Liver (tissue), 9 donors: ENCODE measurements around the gene FRMD4A. TPM values are rescaled to one million over a fixed set of nuclear protein-coding genes. Genes with fewer than 3 reads are reported as not detected.

ENCODE experiments used
- DNase-seq: peaks from one replicate; pipeline ENCODE4 v3.0.0-alpha.2; 2017; ENCODE audit warnings: low spot score
- H3K27ac ChIP-seq, 2 donors: one replicate each; pipeline ENCODE4 v1.7.0; 2013; ENCODE audit warnings: inconsistent platforms in 2 of 2, low read length in 2 of 2, control low read depth in 1 of 2, low read depth in 1 of 2, mild to moderate bottlenecking in 1 of 2
- H3K27me3 ChIP-seq, 4 donors: one replicate each; pipeline versions ENCODE4 v1.6.1 to v1.7.0; 2013; ENCODE audit warnings: low read length in 3 of 4, inconsistent platforms in 1 of 4, mild to moderate bottlenecking in 1 of 4, moderate library complexity in 1 of 4; ENCODE audit not compliant: control insufficient read depth in 4 of 4, insufficient read depth in 4 of 4
- H3K36me3 ChIP-seq, 4 donors: one replicate each; pipeline versions ENCODE4 v1.6.1 to v1.7.0; 2013; ENCODE audit warnings: low read length in 3 of 4, mild to moderate bottlenecking in 3 of 4, low read depth in 1 of 4, moderate library complexity in 1 of 4; ENCODE audit not compliant: control insufficient read depth in 4 of 4, insufficient read depth in 3 of 4
- H3K4me1 ChIP-seq, 4 donors: one replicate each; pipeline versions ENCODE4 v1.6.1 to v1.7.0; 2013; ENCODE audit warnings: low read length in 3 of 4, mild to moderate bottlenecking in 3 of 4, moderate library complexity in 1 of 4; ENCODE audit not compliant: control insufficient read depth in 4 of 4, insufficient read depth in 4 of 4
- H3K4me3 ChIP-seq, 3 donors: one replicate each; pipeline versions ENCODE4 v1.6.1 to v1.7.0; 2013; ENCODE audit warnings: low read length in 3 of 3, control low read depth in 1 of 3, low read depth in 1 of 3, mild to moderate bottlenecking in 1 of 3
- H3K9ac ChIP-seq, 2 donors: one replicate each; pipeline ENCODE4 v1.7.0; 2013; ENCODE audit warnings: low read length in 2 of 2, mild to moderate bottlenecking in 2 of 2, moderate library complexity in 2 of 2, control low read depth in 1 of 2, low read depth in 1 of 2
- H3K9me3 ChIP-seq, 4 donors: one replicate each; pipeline versions ENCODE4 v1.6.1 to v1.7.0; 2013; ENCODE audit warnings: low read length in 3 of 4; ENCODE audit not compliant: control insufficient read depth in 4 of 4
- HNF4A ChIP-seq, 2 donors: conservative IDR thresholded peaks; 2 replicates each; pipeline ENCODE4 v1.6.1; 2016; ENCODE audit warnings: antibody characterized with exemption in 2 of 2, mild to moderate bottlenecking in 2 of 2
- HNF4G ChIP-seq: IDR thresholded peaks from 2 replicates; pipeline ENCODE4 v1.6.1; 2016; ENCODE audit warnings: antibody characterized with exemption
- NR2F2 ChIP-seq: IDR thresholded peaks from 2 replicates; pipeline ENCODE4 v1.6.1; 2016; ENCODE audit warnings: antibody characterized with exemption
- RXRA ChIP-seq, 2 donors: IDR thresholded peaks; 2 replicates each; pipeline ENCODE4 v1.6.1; 2017 to 2018; ENCODE audit warnings: antibody characterized with exemption in 2 of 2, mild to moderate bottlenecking in 1 of 2
- SP1 ChIP-seq: IDR thresholded peaks from 2 replicates; pipeline ENCODE4 v1.6.1; 2018; ENCODE audit warnings: antibody characterized with exemption, mild to moderate bottlenecking
- YY1 ChIP-seq: IDR thresholded peaks from 2 replicates; pipeline ENCODE4 v1.6.1; 2016; ENCODE audit warnings: antibody characterized with exemption, mild to moderate bottlenecking
- WGBS: extraction: QIAGEN DNeasy Blood & Tissue Kit; methylation state at CpG from one replicate; pipeline ENCODE4 v1.1.7; 2013; 5-methylcytosine and 5-hydroxymethylcytosine counted together
- polyA plus RNA-seq, 2 donors: library from polyadenylated mRNA; stranded (reverse) in 1 of 2; unstranded in 1 of 2; fragments of 200-250 nt in 1 of 2; fragments of >200 nt in 1 of 2; fragmentation: Nextera tagmentation in 1 of 2; extraction: Ambion mirVana in 1 of 2; gene quantifications; one replicate each; pipeline versions ENCODE4 v1.2.1 to v1.2.3, GENCODE V29; 2013 to 2015
- total RNA-seq, 2 donors: library from RNA; depleted of rRNA; stranded (reverse); fragments of >200 nt; gene quantifications; one replicate each; pipeline ENCODE4 v1.2.3, GENCODE V29; 2014
- TF ChIP-seq, protein P1 (sequence below): IDR thresholded peaks from 2 replicates; pipeline ENCODE4 v1.6.1; 2016; ENCODE audit warnings: antibody characterized with exemption
- TF ChIP-seq, protein P2 (sequence below): IDR thresholded peaks from 2 replicates; pipeline ENCODE4 v1.6.1; 2016; ENCODE audit warnings: antibody characterized with exemption, mild to moderate bottlenecking
- TF ChIP-seq, protein P3 (sequence below): IDR thresholded peaks from 2 replicates; pipeline ENCODE4 v1.6.1; 2016; ENCODE audit warnings: antibody characterized with exemption
- donor health status: healthy.
- donor health status: healthy.
- donor health status: healthy.
- donor health status: healthy.
- donor health status: healthy.

FRMD4A gene
- total and polyA plus RNA-seq, 4 donors, result 8.2 to 34.3 (median 13.1) TPM

DNA sequence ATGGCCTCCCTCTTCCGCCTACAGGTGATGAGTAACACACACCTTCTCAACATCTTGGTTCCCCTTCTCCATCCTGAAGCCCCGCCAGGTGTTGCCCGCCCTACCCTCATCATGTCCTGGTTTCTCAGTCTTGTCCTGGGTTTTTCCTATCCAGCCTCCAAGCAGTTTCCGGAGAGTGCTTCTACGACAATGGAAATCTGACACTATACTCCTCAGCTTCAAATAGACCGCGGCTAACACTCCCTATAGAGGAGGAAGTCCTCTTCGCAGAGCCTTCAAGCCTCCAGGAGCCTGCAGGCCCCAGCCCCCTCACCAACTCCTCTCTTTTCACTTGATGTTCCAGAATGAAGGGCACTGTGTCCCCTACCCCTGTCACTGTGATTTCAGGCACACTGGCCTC is 596.6 kb downstream of the FRMD4A start:
- no peaks in the 10 kb centered on the region for H3K27me3 ChIP-seq
- H3K4me1 ChIP-seq, result no peaks in the 10 kb centered on the region
- WGBS, result 97% methylated on average over 8 of the region's 8 CpGs
- TF ChIP-seq SP1 (no peak), HNF4A (conservative IDR thresholded peaks at IDR 0.05) (no peak), RXRA (IDR thresholded peaks at IDR 0.05) (no peak)
- TF ChIP-seq, protein P1, sequence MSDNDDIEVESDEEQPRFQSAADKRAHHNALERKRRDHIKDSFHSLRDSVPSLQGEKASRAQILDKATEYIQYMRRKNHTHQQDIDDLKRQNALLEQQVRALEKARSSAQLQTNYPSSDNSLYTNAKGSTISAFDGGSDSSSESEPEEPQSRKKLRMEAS, result no peak
- no peak overlapping the region for H3K27ac ChIP-seq
- no peaks in the 10 kb centered on the region for H3K9me3 ChIP-seq
- no peak overlapping the region for H3K9ac ChIP-seq
- DNase-seq, result no peak
- peaks cover 0 to 7% (median 0%) of the 10 kb centered on the region in 4 donors for H3K36me3 ChIP-seq
- H3K4me3 ChIP-seq, result no peak overlapping the region

DNA sequence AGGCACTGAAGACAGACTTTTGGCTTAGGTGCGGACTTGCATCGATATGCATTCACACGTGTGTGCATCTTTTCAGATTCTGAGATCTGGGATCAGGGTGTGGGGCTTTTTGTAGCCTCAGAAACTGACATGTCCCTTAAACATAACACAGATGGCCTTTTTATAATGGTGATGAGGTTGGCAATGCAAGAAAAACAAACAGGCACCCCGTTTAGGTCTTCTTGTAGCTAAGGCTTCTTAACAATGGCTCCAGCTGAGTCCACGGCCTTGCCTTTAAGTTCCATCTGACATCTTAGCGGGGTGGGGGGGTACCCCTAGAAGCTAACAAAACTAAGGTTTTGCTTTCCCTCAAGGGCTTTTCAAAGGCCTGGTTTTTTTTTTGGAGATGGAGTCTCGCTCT is 597.7 kb downstream of the FRMD4A start:
- Histone ChIP-seq H3K27ac (no peak overlapping the region), H3K9me3 (no peaks in the 10 kb centered on the region), H3K27me3 (no peaks in the 10 kb centered on the region), H3K4me1 (no peaks in the 10 kb centered on the region), H3K9ac (no peak overlapping the region), H3K36me3 (peaks cover 0 to 7% (median 1%) of the 10 kb centered on the region in 4 donors), H3K4me3 (no peak overlapping the region)
- 96% methylated on average over 7 of the region's 7 CpGs for WGBS
- no peak for TF ChIP-seq HNF4G
- no peak for DNase-seq

DNA sequence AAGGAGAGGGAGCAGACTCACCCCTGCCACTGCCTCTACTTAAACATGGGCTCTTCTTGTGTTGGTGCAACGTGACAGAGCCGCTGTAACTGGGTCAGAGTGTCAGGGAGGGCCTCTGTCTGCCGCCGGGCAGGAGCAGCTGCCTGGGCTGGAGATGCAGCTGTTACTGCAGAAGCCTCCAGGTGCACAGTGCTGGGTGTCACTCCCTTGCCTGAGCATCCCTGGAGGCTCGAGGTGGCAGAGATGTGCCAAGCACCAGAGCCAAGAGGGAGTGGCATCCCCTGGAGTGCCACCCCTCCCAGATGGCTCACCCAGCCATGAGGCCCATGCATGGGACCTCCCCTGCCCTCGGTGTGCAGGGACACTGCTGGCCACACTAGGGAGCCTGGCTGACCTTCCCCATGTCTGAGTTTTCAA is 598.3 kb downstream of the FRMD4A start:
- TF ChIP-seq YY1 (no peak), NR2F2 (no peak)
- TF ChIP-seq, protein P2, sequence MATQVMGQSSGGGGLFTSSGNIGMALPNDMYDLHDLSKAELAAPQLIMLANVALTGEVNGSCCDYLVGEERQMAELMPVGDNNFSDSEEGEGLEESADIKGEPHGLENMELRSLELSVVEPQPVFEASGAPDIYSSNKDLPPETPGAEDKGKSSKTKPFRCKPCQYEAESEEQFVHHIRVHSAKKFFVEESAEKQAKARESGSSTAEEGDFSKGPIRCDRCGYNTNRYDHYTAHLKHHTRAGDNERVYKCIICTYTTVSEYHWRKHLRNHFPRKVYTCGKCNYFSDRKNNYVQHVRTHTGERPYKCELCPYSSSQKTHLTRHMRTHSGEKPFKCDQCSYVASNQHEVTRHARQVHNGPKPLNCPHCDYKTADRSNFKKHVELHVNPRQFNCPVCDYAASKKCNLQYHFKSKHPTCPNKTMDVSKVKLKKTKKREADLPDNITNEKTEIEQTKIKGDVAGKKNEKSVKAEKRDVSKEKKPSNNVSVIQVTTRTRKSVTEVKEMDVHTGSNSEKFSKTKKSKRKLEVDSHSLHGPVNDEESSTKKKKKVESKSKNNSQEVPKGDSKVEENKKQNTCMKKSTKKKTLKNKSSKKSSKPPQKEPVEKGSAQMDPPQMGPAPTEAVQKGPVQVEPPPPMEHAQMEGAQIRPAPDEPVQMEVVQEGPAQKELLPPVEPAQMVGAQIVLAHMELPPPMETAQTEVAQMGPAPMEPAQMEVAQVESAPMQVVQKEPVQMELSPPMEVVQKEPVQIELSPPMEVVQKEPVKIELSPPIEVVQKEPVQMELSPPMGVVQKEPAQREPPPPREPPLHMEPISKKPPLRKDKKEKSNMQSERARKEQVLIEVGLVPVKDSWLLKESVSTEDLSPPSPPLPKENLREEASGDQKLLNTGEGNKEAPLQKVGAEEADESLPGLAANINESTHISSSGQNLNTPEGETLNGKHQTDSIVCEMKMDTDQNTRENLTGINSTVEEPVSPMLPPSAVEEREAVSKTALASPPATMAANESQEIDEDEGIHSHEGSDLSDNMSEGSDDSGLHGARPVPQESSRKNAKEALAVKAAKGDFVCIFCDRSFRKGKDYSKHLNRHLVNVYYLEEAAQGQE, result no peak
- TF ChIP-seq, protein P3, sequence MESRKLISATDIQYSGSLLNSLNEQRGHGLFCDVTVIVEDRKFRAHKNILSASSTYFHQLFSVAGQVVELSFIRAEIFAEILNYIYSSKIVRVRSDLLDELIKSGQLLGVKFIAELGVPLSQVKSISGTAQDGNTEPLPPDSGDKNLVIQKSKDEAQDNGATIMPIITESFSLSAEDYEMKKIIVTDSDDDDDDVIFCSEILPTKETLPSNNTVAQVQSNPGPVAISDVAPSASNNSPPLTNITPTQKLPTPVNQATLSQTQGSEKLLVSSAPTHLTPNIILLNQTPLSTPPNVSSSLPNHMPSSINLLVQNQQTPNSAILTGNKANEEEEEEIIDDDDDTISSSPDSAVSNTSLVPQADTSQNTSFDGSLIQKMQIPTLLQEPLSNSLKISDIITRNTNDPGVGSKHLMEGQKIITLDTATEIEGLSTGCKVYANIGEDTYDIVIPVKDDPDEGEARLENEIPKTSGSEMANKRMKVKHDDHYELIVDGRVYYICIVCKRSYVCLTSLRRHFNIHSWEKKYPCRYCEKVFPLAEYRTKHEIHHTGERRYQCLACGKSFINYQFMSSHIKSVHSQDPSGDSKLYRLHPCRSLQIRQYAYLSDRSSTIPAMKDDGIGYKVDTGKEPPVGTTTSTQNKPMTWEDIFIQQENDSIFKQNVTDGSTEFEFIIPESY, result no peak
- TF ChIP-seq, protein P1, result no peak
- peaks cover 0 to 7% (median 1%) of the 10 kb centered on the region in 4 donors for H3K36me3 ChIP-seq
- H3K4me3 ChIP-seq, result no peak overlapping the region
- no peak for DNase-seq
- H3K4me1 ChIP-seq, result no peaks in the 10 kb centered on the region
- H3K27ac ChIP-seq, result no peak overlapping the region
- no peak overlapping the region for H3K9ac ChIP-seq
- H3K9me3 ChIP-seq, result no peaks in the 10 kb centered on the region
- WGBS, result 62% methylated on average over 6 of the region's 6 CpGs
- no peaks in the 10 kb centered on the region for H3K27me3 ChIP-seq
